Muscle of back (tissue), 11 donors: ENCODE results near the gene ADCY3. TPM values are rescaled to one million over a fixed set of nuclear protein-coding genes. Genes with fewer than 3 reads are reported as not detected.

Source experiments
- DNase-seq, 3 donors: peaks; one replicate each; pipeline versions ENCODE4 v3.0.0 to v3.0.0-alpha.2; 2013
- polyA plus RNA-seq, 10 donors: library from polyadenylated mRNA; unstranded; fragments of 120-200 nt; gene quantifications; one replicate each; pipeline ENCODE4 v1.2.1, GENCODE V29; 2013; ENCODE audit not compliant: insufficient read length in 10 of 10

ADCY3 gene
- polyA plus RNA-seq, 10 donors: 19.3 to 37.0 (median 23.5) TPM

GRCh38 chr2:24875901-24876300 is 44.1 kb downstream of the ADCY3 start:
- no peak for DNase-seq

- no peak for DNase-seq
These were observed 44.8 kb downstream of the ADCY3 start for GRCh38 chr2:24875272-24875671.

GRCh38 chr2:24874035-24874434 is 46.0 kb downstream of the ADCY3 start:
- no peak for DNase-seq

- no peak for DNase-seq
These were observed 46.4 kb downstream of the ADCY3 start for GRCh38 chr2:24873619-24874018.

- no peak for DNase-seq
These were observed 47.5 kb downstream of the ADCY3 start for GRCh38 chr2:24872344-24873115.

GRCh38 chr2:24871852-24872333 is 48.1 kb downstream of the ADCY3 start:
- no peak for DNase-seq

GRCh38 chr2:24870891-24871705 is 48.9 kb downstream of the ADCY3 start:
- no peak for DNase-seq

- DNase-seq: no peak
These were observed 49.6 kb downstream of the ADCY3 start for GRCh38 chr2:24870440-24870839.

GRCh38 chr2:24866946-24867345 is 53.1 kb downstream of the ADCY3 start:
- DNase-seq: no peak

GRCh38 chr2:24863641-24864040 is 56.4 kb downstream of the ADCY3 start:
- DNase-seq: no peak

- no peak for DNase-seq
These were observed 58.5 kb downstream of the ADCY3 start for GRCh38 chr2:24861500-24861899.

- DNase-seq: no peak
These were observed 59.4 kb downstream of the ADCY3 start for GRCh38 chr2:24860631-24861030.

- DNase-seq: no peak
These were observed 60.0 kb downstream of the ADCY3 start for GRCh38 chr2:24859968-24860600.

GRCh38 chr2:24858996-24859395 is 61.0 kb downstream of the ADCY3 start:
- DNase-seq: no peak

- no peak for DNase-seq
These were observed 62.3 kb downstream of the ADCY3 start for GRCh38 chr2:24857746-24858145.

- DNase-seq: no peak
These were observed 63.2 kb downstream of the ADCY3 start for GRCh38 chr2:24856791-24857211.

GRCh38 chr2:24855726-24856125 is 64.3 kb downstream of the ADCY3 start:
- peak in 2 of 3 donors; percentile 34 to 35 for DNase-seq

GRCh38 chr2:24855022-24855622 is 64.9 kb downstream of the ADCY3 start:
- DNase-seq: peak in 1 of 3 donors; percentile 34

- DNase-seq: no peak
These were observed 66.0 kb downstream of the ADCY3 start for GRCh38 chr2:24853996-24854395.

GRCh38 chr2:24853046-24853445 is 67.0 kb downstream of the ADCY3 start:
- DNase-seq: no peak

GRCh38 chr2:24852431-24853020 is 67.5 kb downstream of the ADCY3 start:
- no peak for DNase-seq

GRCh38 chr2:24852026-24852425 is 68.0 kb downstream of the ADCY3 start:
- DNase-seq: no peak
